ENCODE data around the gene PYY.
"Not testable (repeated sequence)": the region's sequence is repeated elsewhere in the genome, so short reads cannot be mapped to it uniquely, and the experiment has no call there.

Gene PYY

GRCh38 chr17:43942051-43942685 lies 11.6 kb downstream of the PYY start, which contains the start of gene PPY:
Gene PPY (minus strand): TSS chr17:43942476. CDS start chr17:43941654, 822 bp downstream.
- no peak for DNase-seq

- DNase-seq = no peak
These were observed 13.1 kb downstream of the PYY start for GRCh38 chr17:43940630-43941029.

GRCh38 chr17:43939886-43940285 lies 13.9 kb downstream of the PYY start:
- DNase-seq = no peak

- DNase-seq = not testable (repeated sequence)
These were observed 14.3 kb downstream of the PYY start for GRCh38 chr17:43939452-43939851.

- DNase-seq = no peak
These were observed 14.9 kb downstream of the PYY start for GRCh38 chr17:43938838-43939182.

GRCh38 chr17:43936434-43936833 lies 17.3 kb downstream of the PYY start:
- DNase-seq = no peak

- DNase-seq = no peak
These were observed 17.8 kb downstream of the PYY start for GRCh38 chr17:43935926-43936261.

GRCh38 chr17:43935204-43935925 lies 18.4 kb downstream of the PYY start:
- no peak for DNase-seq

GRCh38 chr17:43932923-43933322 lies 20.8 kb downstream of the PYY start:
- no peak for DNase-seq

GRCh38 chr17:43932357-43932756 lies 21.4 kb downstream of the PYY start:
- DNase-seq = no peak

GRCh38 chr17:43931062-43931571 lies 22.6 kb downstream of the PYY start:
- no peak for DNase-seq

- no peak for DNase-seq
These were observed 25.1 kb downstream of the PYY start for GRCh38 chr17:43928609-43929008.

- peak in 3 of 6 experiments; percentile 18 to 34 (median 19) for DNase-seq
These were observed 25.8 kb downstream of the PYY start for GRCh38 chr17:43927929-43928328.

GRCh38 chr17:43927060-43927864 lies 26.5 kb downstream of the PYY start:
- peak in 1 of 6 experiments; percentile 17 for DNase-seq

- DNase-seq = no peak
These were observed 29.2 kb downstream of the PYY start for GRCh38 chr17:43924558-43924957.

- DNase-seq = no peak
These were observed 33.1 kb downstream of the PYY start for GRCh38 chr17:43920500-43921095.

- no peak for DNase-seq
These were observed 35.7 kb downstream of the PYY start for GRCh38 chr17:43918026-43918389.

- DNase-seq = peak; percentile 19 to 71 (median 38)
These were observed 36.3 kb downstream of the PYY start for GRCh38 chr17:43917348-43918025.

- DNase-seq = no peak
These were observed 36.8 kb downstream of the PYY start for GRCh38 chr17:43917016-43917347.

GRCh38 chr17:43916385-43916784 lies 37.4 kb downstream of the PYY start:
- DNase-seq = no peak

- no peak for DNase-seq
These were observed 38.2 kb downstream of the PYY start for GRCh38 chr17:43915559-43915958.

- DNase-seq = no peak
These were observed 39.3 kb downstream of the PYY start for GRCh38 chr17:43914451-43914850.

GRCh38 chr17:43913584-43913983 lies 40.2 kb downstream of the PYY start:
- DNase-seq = no peak
